Stomach (tissue), 9 donors: Measurements from ENCODE around the gene PKHD1. TPM values are rescaled to one million over a fixed set of nuclear protein-coding genes. Genes with fewer than 3 reads are reported as not detected.

Experiments used
- DNase-seq, 2 donors: peaks; one replicate each; pipeline versions ENCODE4 v3.0.0 to v3.0.0-alpha.2; 2013 to 2019
- H3K27ac ChIP-seq, 5 donors: fragments of 200-600 bp in 4 of 5; sonication (generic) in 4 of 5; one replicate each; pipeline ENCODE4 v1.5.1; 2013 to 2019; ENCODE audit warnings: mild to moderate bottlenecking in 1 of 5, moderate library complexity in 1 of 5
- H3K27me3 ChIP-seq, 3 donors: fragments of 200-600 bp; sonication (generic); one replicate each; pipeline ENCODE4 v1.5.1; 2017 to 2019; ENCODE audit warnings: mixed run types in 1 of 3
- H3K36me3 ChIP-seq, 4 donors: fragments of 200-600 bp; sonication (generic); 1 replicate in 3 of 4; 2 replicates in 1 of 4; pipeline ENCODE4 v1.5.1; 2016 to 2019
- H3K4me1 ChIP-seq, 4 donors: fragments of 200-600 bp; sonication (generic); one replicate each; pipeline ENCODE4 v1.5.1; 2016 to 2019
- H3K4me3 ChIP-seq, 4 donors: fragments of 200-600 bp; sonication (generic) in 3 of 4; one replicate each; pipeline ENCODE4 v1.5.1; 2016 to 2019; ENCODE audit warnings: mild to moderate bottlenecking in 1 of 4
- H3K9me3 ChIP-seq, 4 donors: fragments of 200-600 bp; sonication (generic); one replicate each; pipeline ENCODE4 v1.5.1; 2016 to 2019
- CTCF ChIP-seq, 7 experiments: fragments of 450-650 bp in 4 of 7; fragments of 200-600 bp in 3 of 7; sonication (generic) in 3 of 7; IDR thresholded peaks; one replicate each; pipeline ENCODE4 v1.5.1; 2016 to 2019; ENCODE audit warnings: antibody characterized with exemption in 7 of 7, control low read depth in 2 of 7, mild to moderate bottlenecking in 1 of 7
- EP300 ChIP-seq: sonication (generic); formaldehyde crosslinking; IDR thresholded peaks from one replicate; pipeline ENCODE4 v1.6.1; 2017; ENCODE audit warnings: antibody characterized with exemption
- POLR2A ChIP-seq, 4 donors: fragments of 450-650 bp; IDR thresholded peaks; one replicate each; pipeline ENCODE4 v1.6.1; 2016; ENCODE audit warnings: antibody characterized with exemption in 4 of 4, control low read depth in 2 of 4, mild to moderate bottlenecking in 1 of 4, moderate library complexity in 1 of 4
- POLR2AphosphoS5 ChIP-seq, 3 donors: sonication (generic); formaldehyde crosslinking; IDR thresholded peaks; one replicate each; pipeline ENCODE4 v1.6.1; 2016; ENCODE audit warnings: antibody characterized with exemption in 3 of 3
- WGBS, 5 donors: extraction: QIAGEN DNeasy Blood & Tissue Kit in 3 of 5; methylation state at CpG; one replicate each; pipeline versions ENCODE4 v1.1.5 to v1.1.7; 2013 to 2018; 5-methylcytosine and 5-hydroxymethylcytosine counted together
- intact Hi-C: fragments of 100-400 bp; cut with DNase I; formaldehyde crosslinking; loops from one replicate; pipeline ENCODE4 v1.15.1; 2023; ENCODE audit warnings: low total_unique reads
- polyA plus RNA-seq, 3 donors: library from polyadenylated mRNA; stranded (reverse); fragments of 200-250 nt; gene quantifications; one replicate each; pipeline ENCODE4 v1.2.3, GENCODE V29; 2013
- total RNA-seq, 5 donors: library from RNA; depleted of rRNA; stranded (reverse); fragments of >200 nt; gene quantifications; one replicate each; pipeline versions ENCODE4 v1.1.0 to v1.2.3, GENCODE V29; 2014 to 2016
- donor health status: healthy with polysubstance abuse.
- donor health status: Bipolar disorder and iron deficiency.
- donor health status: healthy.

PKHD1 gene
- total and polyA plus RNA-seq, 8 donors, result 0.19 to 19.2 (median 4.6) TPM; not detected in 2

- Histone ChIP-seq H3K27me3 (no peaks in the 10 kb centered on the region), H3K36me3 (no peaks in the 10 kb centered on the region), H3K9me3 (no peaks in the 10 kb centered on the region), H3K4me3 (no peak overlapping the region), H3K4me1 (no peaks in the 10 kb centered on the region), H3K27ac (no peak overlapping the region)
- 84 to 92% (median 88%) methylated on average over 2 of the region's 2 CpGs for WGBS, 5 donors
- DNase-seq, result no peak
- intact Hi-C loops, result no loop called here
- no peak for TF ChIP-seq POLR2A (IDR thresholded peaks at IDR 0.05)
These were observed 443.0 kb downstream of the PKHD1 start for GRCh38 chr6:51644426-51644825.

GRCh38 chr6:51640021-51640420 is 447.4 kb downstream of the PKHD1 start:
- no peaks in the 10 kb centered on the region for H3K9me3 ChIP-seq
- DNase-seq, result no peak
- no peaks in the 10 kb centered on the region for H3K27me3 ChIP-seq
- no peaks in the 10 kb centered on the region for H3K36me3 ChIP-seq
- no peaks in the 10 kb centered on the region for H3K4me1 ChIP-seq
- TF ChIP-seq POLR2A (IDR thresholded peaks at IDR 0.05), result no peak
- no peak for TF ChIP-seq EP300
- TF ChIP-seq POLR2AphosphoS5 (IDR thresholded peaks at IDR 0.05), result no peak
- intact Hi-C loops, result no loop called here
- no peak overlapping the region for H3K4me3 ChIP-seq
- WGBS, 5 donors, result 75 to 89% (median 87%) methylated on average over 6 of the region's 6 CpGs
- no peak overlapping the region for H3K27ac ChIP-seq

GRCh38 chr6:51633424-51633823 is 454.0 kb downstream of the PKHD1 start:
- H3K4me1 ChIP-seq, result no peaks in the 10 kb centered on the region
- no peaks in the 10 kb centered on the region for H3K36me3 ChIP-seq
- peaks cover 0 to 5% (median 0%) of the 10 kb centered on the region in 4 donors for H3K9me3 ChIP-seq
- no peak overlapping the region for H3K27ac ChIP-seq
- WGBS, 5 donors, result 68 to 87% (median 76%) methylated on average over 1 of the region's 1 CpG
- no peak for DNase-seq
- H3K27me3 ChIP-seq, result no peaks in the 10 kb centered on the region
- intact Hi-C loops, result no loop called here
- TF ChIP-seq POLR2A (IDR thresholded peaks at IDR 0.05), result no peak
- TF ChIP-seq POLR2AphosphoS5 (IDR thresholded peaks at IDR 0.05), result no peak
- no peak for TF ChIP-seq CTCF (IDR thresholded peaks at IDR 0.05)
- TF ChIP-seq EP300, result no peak
- no peak overlapping the region for H3K4me3 ChIP-seq

GRCh38 chr6:51630011-51630410 is 457.4 kb downstream of the PKHD1 start:
- WGBS, 5 donors, result 69 to 90% (median 88%) methylated on average over 4 of the region's 4 CpGs
- H3K27ac ChIP-seq, result no peak overlapping the region
- DNase-seq, result no peak

GRCh38 chr6:51626391-51626790 is 461.0 kb downstream of the PKHD1 start:
- peaks cover 0 to 5% (median 0%) of the 10 kb centered on the region in 4 donors for H3K9me3 ChIP-seq
- no peak for TF ChIP-seq EP300
- TF ChIP-seq POLR2A (IDR thresholded peaks at IDR 0.05), result no peak
- no peak for TF ChIP-seq CTCF (IDR thresholded peaks at IDR 0.05)
- no peak for TF ChIP-seq POLR2AphosphoS5 (IDR thresholded peaks at IDR 0.05)
- no peak for DNase-seq
- no peak overlapping the region for H3K4me3 ChIP-seq
- no peaks in the 10 kb centered on the region for H3K27me3 ChIP-seq
- WGBS, 5 donors, result 53 to 68% (median 60%) methylated on average over 1 of the region's 1 CpG
- intact Hi-C loops, result no loop called here
- H3K36me3 ChIP-seq, result no peaks in the 10 kb centered on the region
- H3K27ac ChIP-seq, result no peak overlapping the region
- no peaks in the 10 kb centered on the region for H3K4me1 ChIP-seq

More at GRCh38 chr6:51630011-51630410, 457.4 kb downstream of the PKHD1 start:
- Histone ChIP-seq H3K4me1 (no peaks in the 10 kb centered on the region), H3K27me3 (no peaks in the 10 kb centered on the region), H3K9me3 (peaks cover 0 to 5% (median 0%) of the 10 kb centered on the region in 4 donors), H3K4me3 (no peak overlapping the region), H3K36me3 (no peaks in the 10 kb centered on the region)
- TF ChIP-seq POLR2A (IDR thresholded peaks at IDR 0.05) (no peak), POLR2AphosphoS5 (IDR thresholded peaks at IDR 0.05) (no peak), CTCF (IDR thresholded peaks at IDR 0.05) (no peak), EP300 (no peak)
- intact Hi-C loops, result no loop called here
